ENCODE data around the gene RAB3D.
"Not testable (repeated sequence)": the region's sequence is repeated elsewhere in the genome, so short reads cannot be mapped to it uniquely, and the experiment has no call there.

The RAB3D gene

GRCh38 chr19:11320278-11320995 is 19.0 kb downstream of the RAB3D start:
- H3K36me3 ChIP-seq (ENCODE audit: control insufficient read depth, insufficient read depth, low read length); H3K9me3 ChIP-seq (ENCODE audit: control insufficient read depth, insufficient read depth, low read depth, low read length); H3K4me1 ChIP-seq (ENCODE audit: control insufficient read depth, insufficient read depth, low read length); H3K9ac ChIP-seq (ENCODE audit: low read length); H3K27me3 ChIP-seq (ENCODE audit: control insufficient read depth, insufficient read depth, low read length); H3K4me3 ChIP-seq (ENCODE audit: low read depth, low read length); H3K27ac ChIP-seq (ENCODE audit: low read depth, low read length): not testable (repeated sequence)

- no peaks in the 10 kb centered on the region for H3K27me3 ChIP-seq (ENCODE audit: control insufficient read depth, insufficient read depth, low read length)
- H3K36me3 ChIP-seq (ENCODE audit: control insufficient read depth, insufficient read depth, low read length), result no peaks in the 10 kb centered on the region
- H3K4me1 ChIP-seq (ENCODE audit: control insufficient read depth, insufficient read depth, low read length), result no peaks in the 10 kb centered on the region
- no peak overlapping the region for H3K27ac ChIP-seq (ENCODE audit: low read depth, low read length)
- no peak overlapping the region for H3K9ac ChIP-seq (ENCODE audit: low read length)
- no peaks in the 10 kb centered on the region for H3K9me3 ChIP-seq (ENCODE audit: control insufficient read depth, insufficient read depth, low read depth, low read length)
- H3K4me3 ChIP-seq (ENCODE audit: low read depth, low read length), result no peak overlapping the region
Observed at GRCh38 chr19:11306337-11306736, 33.1 kb downstream of the RAB3D start.

GRCh38 chr19:11304936-11305335 is 34.5 kb downstream of the RAB3D start:
- Histone ChIP-seq H3K27me3 (ENCODE audit: control insufficient read depth, insufficient read depth, low read length) (no peaks in the 10 kb centered on the region; the same call in 1 of the 2 replicates), H3K9me3 (ENCODE audit: control insufficient read depth, insufficient read depth, low read depth, low read length) (no peaks in the 10 kb centered on the region), H3K27ac (ENCODE audit: low read depth, low read length) (no peak overlapping the region), H3K4me1 (ENCODE audit: control insufficient read depth, insufficient read depth, low read length) (no peaks in the 10 kb centered on the region), H3K4me3 (ENCODE audit: low read depth, low read length) (no peak overlapping the region), H3K9ac (ENCODE audit: low read length) (no peak overlapping the region), H3K36me3 (ENCODE audit: control insufficient read depth, insufficient read depth, low read length) (no peaks in the 10 kb centered on the region)

- H3K4me3 ChIP-seq (ENCODE audit: low read depth, low read length), result no peak overlapping the region
- H3K4me1 ChIP-seq (ENCODE audit: control insufficient read depth, insufficient read depth, low read length), result no peaks in the 10 kb centered on the region
- H3K27ac ChIP-seq (ENCODE audit: low read depth, low read length), result no peak overlapping the region
- no peak overlapping the region for H3K9ac ChIP-seq (ENCODE audit: low read length)
- no peaks in the 10 kb centered on the region for H3K9me3 ChIP-seq (ENCODE audit: control insufficient read depth, insufficient read depth, low read depth, low read length)
- H3K36me3 ChIP-seq (ENCODE audit: control insufficient read depth, insufficient read depth, low read length), result no peaks in the 10 kb centered on the region
- no peaks in the 10 kb centered on the region; the same call in 1 of the 2 replicates for H3K27me3 ChIP-seq (ENCODE audit: control insufficient read depth, insufficient read depth, low read length)
Observed at GRCh38 chr19:11300811-11301120, 38.7 kb downstream of the RAB3D start.

- Histone ChIP-seq H3K27me3 (ENCODE audit: control insufficient read depth, insufficient read depth, low read length) (no peaks in the 10 kb centered on the region; the same call in 1 of the 2 replicates), H3K36me3 (ENCODE audit: control insufficient read depth, insufficient read depth, low read length) (no peaks in the 10 kb centered on the region), H3K27ac (ENCODE audit: low read depth, low read length) (no peak overlapping the region), H3K4me3 (ENCODE audit: low read depth, low read length) (no peak overlapping the region), H3K4me1 (ENCODE audit: control insufficient read depth, insufficient read depth, low read length) (no peaks in the 10 kb centered on the region), H3K9me3 (ENCODE audit: control insufficient read depth, insufficient read depth, low read depth, low read length) (no peaks in the 10 kb centered on the region), H3K9ac (ENCODE audit: low read length) (no peak overlapping the region)
Observed at GRCh38 chr19:11299946-11300810, 39.3 kb downstream of the RAB3D start.

- Histone ChIP-seq H3K27ac (ENCODE audit: low read depth, low read length) (no peak overlapping the region), H3K9me3 (ENCODE audit: control insufficient read depth, insufficient read depth, low read depth, low read length) (no peaks in the 10 kb centered on the region), H3K4me1 (ENCODE audit: control insufficient read depth, insufficient read depth, low read length) (peaks cover 3% of the 10 kb centered on the region; the same call in 1 of the 2 replicates), H3K9ac (ENCODE audit: low read length) (no peak overlapping the region), H3K36me3 (ENCODE audit: control insufficient read depth, insufficient read depth, low read length) (no peaks in the 10 kb centered on the region), H3K27me3 (ENCODE audit: control insufficient read depth, insufficient read depth, low read length) (no peaks in the 10 kb centered on the region; the same call in 1 of the 2 replicates), H3K4me3 (ENCODE audit: low read depth, low read length) (no peak overlapping the region)
Observed at GRCh38 chr19:11296264-11296663, 43.2 kb downstream of the RAB3D start.

- H3K36me3 ChIP-seq (ENCODE audit: control insufficient read depth, insufficient read depth, low read length), result no peaks in the 10 kb centered on the region
- H3K27me3 ChIP-seq (ENCODE audit: control insufficient read depth, insufficient read depth, low read length), result no peaks in the 10 kb centered on the region; the same call in 1 of the 2 replicates
- H3K4me1 ChIP-seq (ENCODE audit: control insufficient read depth, insufficient read depth, low read length), result peaks cover 3% of the 10 kb centered on the region; the same call in 1 of the 2 replicates
- no peak within 1 kb of the TSS for H3K9ac ChIP-seq (ENCODE audit: low read length)
- no peak within 1 kb of the TSS for H3K4me3 ChIP-seq (ENCODE audit: low read depth, low read length)
- no peak within 1 kb of the TSS for H3K27ac ChIP-seq (ENCODE audit: low read depth, low read length)
- no peaks in the 10 kb centered on the region for H3K9me3 ChIP-seq (ENCODE audit: control insufficient read depth, insufficient read depth, low read depth, low read length)
Observed at GRCh38 chr19:11295665-11296245, 43.7 kb downstream of the RAB3D start, which contains the start of gene TSPAN16. Gene TSPAN16, plus strand, starts transcription at chr19:11296160. Its CDS starts 138 bp downstream, at chr19:11296298.

GRCh38 chr19:11295180-11295579 is 44.3 kb downstream of the RAB3D start:
- H3K27ac ChIP-seq (ENCODE audit: low read depth, low read length), result no peak overlapping the region
- no peaks in the 10 kb centered on the region for H3K36me3 ChIP-seq (ENCODE audit: control insufficient read depth, insufficient read depth, low read length)
- H3K27me3 ChIP-seq (ENCODE audit: control insufficient read depth, insufficient read depth, low read length), result no peaks in the 10 kb centered on the region; the same call in 1 of the 2 replicates
- H3K9ac ChIP-seq (ENCODE audit: low read length), result no peak overlapping the region
- no peak overlapping the region for H3K4me3 ChIP-seq (ENCODE audit: low read depth, low read length)
- no peaks in the 10 kb centered on the region for H3K9me3 ChIP-seq (ENCODE audit: control insufficient read depth, insufficient read depth, low read depth, low read length)
- peaks cover 3% of the 10 kb centered on the region; the same call in 1 of the 2 replicates for H3K4me1 ChIP-seq (ENCODE audit: control insufficient read depth, insufficient read depth, low read length)

GRCh38 chr19:11293433-11294389 is 45.7 kb downstream of the RAB3D start:
- Histone ChIP-seq H3K27ac (ENCODE audit: low read depth, low read length) (no peak overlapping the region), H3K4me3 (ENCODE audit: low read depth, low read length) (peak overlapping the region; percentile 35), H3K27me3 (ENCODE audit: control insufficient read depth, insufficient read depth, low read length) (no peaks in the 10 kb centered on the region), H3K36me3 (ENCODE audit: control insufficient read depth, insufficient read depth, low read length) (no peaks in the 10 kb centered on the region), H3K9ac (ENCODE audit: low read length) (no peak overlapping the region), H3K4me1 (ENCODE audit: control insufficient read depth, insufficient read depth, low read length) (peaks cover 3% of the 10 kb centered on the region; the same call in 1 of the 2 replicates), H3K9me3 (ENCODE audit: control insufficient read depth, insufficient read depth, low read depth, low read length) (no peaks in the 10 kb centered on the region)

- peaks cover 3% of the 10 kb centered on the region; the same call in 1 of the 2 replicates for H3K4me1 ChIP-seq (ENCODE audit: control insufficient read depth, insufficient read depth, low read length)
- H3K27me3 ChIP-seq (ENCODE audit: control insufficient read depth, insufficient read depth, low read length), result no peaks in the 10 kb centered on the region
- H3K4me3 ChIP-seq (ENCODE audit: low read depth, low read length), result no peak overlapping the region
- no peak overlapping the region for H3K9ac ChIP-seq (ENCODE audit: low read length)
- H3K36me3 ChIP-seq (ENCODE audit: control insufficient read depth, insufficient read depth, low read length), result no peaks in the 10 kb centered on the region
- no peak overlapping the region for H3K27ac ChIP-seq (ENCODE audit: low read depth, low read length)
- no peaks in the 10 kb centered on the region for H3K9me3 ChIP-seq (ENCODE audit: control insufficient read depth, insufficient read depth, low read depth, low read length)
Observed at GRCh38 chr19:11291991-11292390, 47.5 kb downstream of the RAB3D start.
